Dedifferentiated amniotic fluid mesenchymal stem cell (primary cell): ENCODE results near the gene CSRP1.
A peak's percentile ranks its signal among the peaks of the same experiment; 100 is the strongest.
"Not testable (repeated sequence)": the region's sequence is repeated elsewhere in the genome, so short reads cannot be mapped to it uniquely, and the experiment has no call there.

Source experiments
- DNase-seq: peaks from one replicate; pipeline ENCODE4 v3.0.0-alpha.2; 2016; ENCODE audit errors: extremely low spot score

Gene CSRP1

DNA sequence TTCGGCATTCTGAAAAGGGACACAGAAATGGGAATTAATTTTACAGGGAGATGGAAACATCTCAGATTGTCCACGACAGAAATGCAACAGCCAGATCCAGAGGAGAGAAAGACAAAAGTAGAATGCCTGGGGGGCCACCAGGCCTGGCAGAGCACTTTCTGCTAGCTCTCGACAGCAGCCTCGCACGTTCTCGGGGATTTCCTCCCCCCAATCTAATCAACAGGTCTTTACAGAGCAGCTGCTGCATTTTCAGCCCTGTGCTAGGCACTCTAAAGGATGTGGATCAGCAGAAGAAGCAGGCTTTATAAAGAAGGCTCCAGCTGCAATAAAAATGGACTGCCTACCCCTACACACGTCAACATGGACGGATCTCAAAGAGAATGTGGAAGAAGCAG is 10.6 kb downstream of the CSRP1 start:
- DNase-seq: no peak

DNA sequence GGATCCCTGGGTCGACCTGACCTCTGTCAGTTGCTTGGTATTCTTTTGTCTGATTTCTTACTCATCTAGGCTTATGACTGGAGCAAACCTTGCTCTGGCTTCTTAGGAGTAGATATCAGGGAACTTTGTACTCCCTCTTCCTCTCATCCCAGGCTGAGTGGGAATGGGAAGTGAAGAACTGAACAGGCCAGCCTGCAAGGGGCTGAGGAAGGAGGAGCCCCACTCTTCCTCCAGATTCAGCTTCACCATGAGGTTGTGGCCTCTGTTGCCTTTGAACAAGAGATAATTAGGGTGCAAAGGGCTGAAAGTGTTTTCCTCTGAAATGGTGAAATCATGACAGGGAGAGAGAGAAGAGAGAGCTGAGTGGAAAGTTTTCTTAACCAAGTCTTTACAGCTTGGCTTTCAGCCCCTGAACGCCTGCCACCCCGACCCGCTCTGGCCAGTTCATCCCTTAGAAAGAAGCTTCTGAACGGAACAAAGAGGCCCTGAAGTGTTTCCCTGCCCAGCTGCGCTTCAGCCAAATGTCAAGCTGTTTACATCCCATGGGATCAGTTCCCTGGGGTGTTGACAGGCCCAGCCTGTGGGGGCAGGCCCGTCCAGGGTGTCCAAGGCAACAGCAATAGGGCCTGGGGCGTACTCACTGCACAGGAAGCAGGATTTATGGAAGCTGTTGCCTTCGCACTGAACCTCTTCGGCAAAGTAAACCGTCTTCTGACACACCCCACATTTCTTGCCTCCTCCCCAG is 11.2 kb downstream of the CSRP1 start:
- DNase-seq: no peak

DNA sequence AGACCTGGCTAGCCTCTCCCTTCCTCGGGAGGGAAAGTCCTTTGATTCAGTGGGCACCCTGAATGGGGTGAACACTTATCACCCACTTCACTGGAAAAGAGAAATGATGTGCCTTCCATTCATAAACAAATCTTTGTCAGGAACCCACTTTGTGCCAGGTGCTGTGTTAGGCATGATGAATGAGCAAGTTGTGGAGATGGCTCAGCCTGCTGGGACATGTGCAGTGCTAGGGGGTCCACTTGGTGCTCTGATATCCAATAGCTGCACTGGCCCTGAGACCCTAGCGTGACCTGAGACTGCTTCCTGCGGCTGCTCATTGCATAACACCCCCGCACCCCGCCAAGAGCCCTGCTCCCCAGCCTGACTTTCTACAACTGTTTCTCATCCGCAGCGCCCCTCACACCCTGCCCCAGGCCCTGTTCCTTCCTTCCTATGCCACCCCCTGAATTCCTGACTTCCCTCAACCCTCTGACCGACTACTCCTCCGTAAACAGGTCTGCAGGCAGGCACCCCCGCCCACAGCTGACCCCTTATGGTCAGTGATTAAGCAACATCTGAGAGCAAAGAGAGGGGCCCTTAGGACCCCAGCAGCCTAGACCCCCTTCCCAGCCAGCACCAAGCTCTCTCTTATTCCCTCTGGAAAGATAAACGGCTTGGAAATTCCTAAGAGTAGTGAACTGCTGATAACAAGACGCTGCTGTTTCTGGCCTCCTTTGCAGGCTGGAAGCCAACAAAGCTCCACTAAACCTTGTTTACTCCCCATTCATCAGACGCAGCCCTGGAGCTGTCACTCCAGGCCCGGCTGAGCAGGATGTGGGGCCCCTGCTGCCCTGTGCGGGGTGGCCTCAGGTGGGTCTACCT is 12.9 kb downstream of the CSRP1 start:
- no peak for DNase-seq

DNA sequence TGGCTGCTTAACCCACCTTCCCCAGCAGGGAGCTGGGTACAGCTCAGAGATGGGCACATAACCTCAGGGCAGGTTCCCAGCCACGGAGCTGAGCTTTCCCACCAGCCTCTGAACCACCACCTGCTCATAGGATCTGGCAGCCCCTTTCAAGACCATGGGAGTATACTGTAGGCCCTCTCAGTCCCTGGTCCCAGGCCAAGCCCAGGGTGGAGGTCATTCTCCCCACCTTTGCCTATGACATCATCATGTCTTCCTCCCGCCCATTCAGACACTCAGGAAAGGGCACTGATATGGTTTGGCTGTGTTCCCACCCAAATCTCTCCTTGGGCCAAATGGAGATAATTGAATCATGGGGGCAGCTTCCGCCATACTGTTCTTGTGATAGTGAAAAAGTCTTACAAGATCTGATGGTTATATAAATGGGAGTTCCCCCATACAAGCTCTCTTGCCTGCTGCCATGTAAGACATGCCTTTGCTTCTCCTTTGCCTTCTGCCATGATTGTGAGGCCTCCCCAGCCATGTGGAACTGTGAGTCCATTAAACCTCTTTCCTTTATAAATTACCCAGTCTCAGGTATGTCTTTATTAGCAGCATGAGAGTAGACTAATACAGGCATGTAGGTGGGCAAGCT is 13.8 kb downstream of the CSRP1 start:
- not testable (repeated sequence) for DNase-seq

DNA sequence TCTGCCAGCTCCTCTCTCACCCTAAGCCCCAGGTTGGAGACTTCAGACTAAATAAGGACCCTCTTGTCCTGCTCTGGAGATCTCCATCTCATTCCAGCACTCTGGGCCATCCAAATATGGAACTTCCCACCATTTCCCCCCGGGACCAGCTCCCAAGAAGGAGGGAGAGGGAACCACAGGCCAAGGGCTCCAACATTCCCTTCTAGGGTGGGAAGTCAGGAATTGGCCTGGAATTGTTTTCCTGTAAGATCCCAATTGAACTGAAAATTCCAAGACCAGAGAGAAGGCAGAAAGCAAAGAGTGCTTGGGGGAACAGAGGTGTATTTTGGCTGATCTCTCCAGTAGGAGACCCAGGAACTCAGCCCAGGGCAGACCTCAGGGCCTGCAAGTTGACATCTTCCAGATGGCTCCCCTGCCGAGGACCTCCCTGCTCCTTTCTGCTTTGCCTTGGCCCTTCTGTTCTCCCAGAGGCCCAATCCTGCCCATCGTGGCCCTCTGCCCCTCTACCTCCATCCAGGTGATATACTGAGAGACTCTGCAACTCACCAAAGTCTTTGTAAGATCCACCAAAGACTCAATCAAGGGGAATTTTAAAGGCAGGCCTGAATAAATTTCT is 14.9 kb downstream of the CSRP1 start:
- no peak for DNase-seq

DNA sequence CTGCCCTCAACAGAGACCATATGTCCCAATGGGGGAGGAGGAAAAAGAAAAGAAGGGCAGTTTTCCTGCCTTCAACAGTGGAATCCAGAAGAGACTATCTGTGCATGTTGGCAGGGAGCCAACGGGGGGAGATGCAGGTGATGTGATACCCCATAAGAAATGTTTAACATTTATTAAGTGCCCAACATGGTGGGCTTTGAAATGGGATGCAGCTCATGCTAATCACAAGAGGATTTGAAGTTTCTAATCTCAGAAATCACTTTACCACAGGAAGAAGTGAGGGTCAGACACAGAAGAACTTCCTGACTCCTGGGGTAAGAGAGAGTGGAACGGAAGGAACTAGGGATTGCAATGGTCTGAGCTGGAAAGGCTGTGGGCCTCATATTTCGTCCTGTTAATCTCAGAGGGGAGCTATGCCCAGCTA is 16.2 kb downstream of the CSRP1 start:
- no peak for DNase-seq

DNA sequence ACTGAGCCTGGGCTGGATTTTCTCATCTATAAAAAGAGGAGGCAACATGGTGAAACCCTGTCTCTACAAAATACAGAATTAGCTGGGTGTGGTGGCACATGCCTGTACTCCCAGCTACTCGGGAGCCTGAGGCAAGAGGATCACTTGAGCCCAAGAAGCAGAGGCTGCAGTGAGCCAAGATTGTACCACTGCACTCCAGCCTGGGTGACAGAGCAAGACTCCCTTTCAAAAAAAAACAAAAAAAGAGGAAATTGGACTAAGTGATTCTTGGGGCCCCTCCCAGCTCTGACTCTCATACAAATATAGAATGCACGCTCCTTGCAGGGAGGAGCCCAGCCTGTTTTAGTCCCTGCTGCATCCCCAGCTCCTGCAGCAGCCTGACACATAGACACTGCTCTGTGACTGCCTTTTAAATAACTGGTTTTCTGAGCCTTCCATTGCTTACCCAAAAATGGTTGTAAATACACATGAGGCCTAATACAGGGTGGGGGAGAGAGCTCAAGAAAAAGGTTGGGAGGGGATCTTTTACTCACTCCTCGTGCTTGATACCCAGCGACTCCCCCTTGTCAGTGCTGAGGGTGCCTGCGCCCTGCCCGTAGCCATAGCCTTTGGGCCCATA is 17.2 kb downstream of the CSRP1 start:
- peak; percentile 50 for DNase-seq

DNA sequence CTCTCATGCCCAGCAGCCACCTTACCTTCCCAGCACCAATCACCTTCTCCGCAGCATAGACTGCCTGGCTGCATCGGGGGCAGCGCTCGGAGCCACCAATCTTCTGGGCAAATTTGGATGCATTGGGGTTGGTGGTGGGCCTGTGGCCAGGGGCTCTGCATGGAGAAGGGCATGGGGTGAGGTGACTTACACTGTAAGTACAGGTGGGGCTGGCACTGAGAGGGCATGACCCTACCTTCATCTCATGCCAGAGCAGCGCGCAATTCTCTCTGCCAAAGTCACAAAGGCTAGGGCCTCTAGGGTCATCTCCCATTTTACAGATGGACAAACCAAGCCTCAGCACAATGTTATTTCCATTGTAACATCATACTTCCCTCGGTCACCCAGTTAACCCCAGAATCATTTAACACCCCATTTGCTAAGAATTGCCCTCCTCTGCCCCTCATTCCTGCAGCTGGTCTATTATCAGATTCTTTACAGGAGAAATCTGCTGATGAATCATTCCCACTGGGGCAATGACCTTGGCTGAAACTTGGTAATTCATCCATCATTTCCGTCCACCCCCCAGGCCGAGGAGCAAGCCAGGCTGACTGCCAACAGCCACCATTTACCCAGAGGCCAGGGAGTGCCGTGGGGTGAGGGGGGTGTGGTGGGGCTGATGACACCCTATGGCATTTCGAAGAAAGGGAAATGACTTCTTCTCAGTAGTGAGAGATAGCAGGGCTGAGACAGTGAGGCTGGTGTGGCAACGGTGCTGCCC is 17.9 kb downstream of the CSRP1 start:
- DNase-seq: peak; percentile 87

DNA sequence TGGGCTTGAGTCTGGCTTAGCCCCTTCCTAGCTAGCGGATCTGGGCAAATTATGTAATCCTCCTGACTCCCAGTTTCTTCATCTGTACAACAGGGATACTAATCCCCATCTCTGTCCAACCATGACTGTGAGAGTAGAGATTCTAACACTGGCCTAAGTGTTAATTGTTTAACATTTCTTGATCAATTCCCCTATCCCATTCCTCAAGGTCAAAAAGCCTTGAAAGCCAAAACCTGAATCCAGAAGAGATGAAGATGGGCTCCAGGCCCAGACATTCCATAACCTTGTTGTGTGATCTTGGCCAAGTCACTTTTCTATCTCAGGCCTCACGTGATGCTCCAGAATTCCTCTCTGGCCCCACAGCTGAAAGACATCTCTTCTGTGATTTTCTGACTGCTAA is 19.2 kb downstream of the CSRP1 start:
- no peak for DNase-seq

DNA sequence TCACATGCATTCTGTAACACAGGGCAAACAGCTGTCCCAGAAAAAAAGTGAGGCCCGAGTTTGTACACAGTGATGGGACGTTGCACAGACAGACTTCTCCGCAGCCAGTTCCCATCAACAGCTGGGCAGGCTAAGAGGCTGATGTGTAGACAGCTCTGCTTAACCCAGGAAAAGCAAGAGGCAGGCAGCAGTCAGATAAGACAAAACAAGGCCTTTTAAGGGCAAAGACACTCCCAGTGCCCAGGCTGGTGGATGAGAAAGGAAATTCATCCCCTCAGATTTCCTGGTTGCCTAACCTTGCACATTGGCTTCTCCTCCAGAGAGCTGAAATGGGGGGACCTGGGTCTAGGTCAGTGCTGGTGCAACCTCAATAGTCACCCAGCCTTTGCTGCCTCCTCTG is 20.7 kb downstream of the CSRP1 start:
- DNase-seq: no peak

DNA sequence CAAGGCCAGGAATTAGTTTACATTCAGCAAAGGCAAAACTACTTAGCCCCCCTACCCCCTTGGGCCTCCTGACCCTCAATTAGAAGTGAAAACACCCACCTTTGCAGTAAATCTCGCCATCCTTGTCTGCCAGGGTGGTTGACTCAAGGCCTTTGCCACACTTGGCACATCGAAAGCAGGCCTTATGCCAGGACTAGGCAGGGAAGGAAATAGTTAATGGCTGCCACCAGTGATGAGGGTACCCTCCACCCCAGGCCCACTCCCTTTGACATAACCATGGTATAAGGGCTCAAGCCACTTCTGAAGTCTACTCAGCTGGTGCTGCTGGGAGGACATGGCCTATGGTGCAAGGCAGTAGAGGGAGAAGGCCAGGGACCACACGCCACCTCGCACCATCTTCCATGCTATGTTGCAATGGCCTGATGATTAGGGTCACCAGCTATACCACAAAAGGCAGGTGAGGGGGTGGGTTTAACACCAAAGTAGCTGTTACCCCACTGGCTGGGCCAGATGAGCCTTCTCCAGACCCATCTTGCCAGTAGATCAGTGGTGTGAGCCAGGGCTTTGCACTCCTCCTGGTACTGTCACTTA is 21.6 kb downstream of the CSRP1 start:
- no peak for DNase-seq

DNA sequence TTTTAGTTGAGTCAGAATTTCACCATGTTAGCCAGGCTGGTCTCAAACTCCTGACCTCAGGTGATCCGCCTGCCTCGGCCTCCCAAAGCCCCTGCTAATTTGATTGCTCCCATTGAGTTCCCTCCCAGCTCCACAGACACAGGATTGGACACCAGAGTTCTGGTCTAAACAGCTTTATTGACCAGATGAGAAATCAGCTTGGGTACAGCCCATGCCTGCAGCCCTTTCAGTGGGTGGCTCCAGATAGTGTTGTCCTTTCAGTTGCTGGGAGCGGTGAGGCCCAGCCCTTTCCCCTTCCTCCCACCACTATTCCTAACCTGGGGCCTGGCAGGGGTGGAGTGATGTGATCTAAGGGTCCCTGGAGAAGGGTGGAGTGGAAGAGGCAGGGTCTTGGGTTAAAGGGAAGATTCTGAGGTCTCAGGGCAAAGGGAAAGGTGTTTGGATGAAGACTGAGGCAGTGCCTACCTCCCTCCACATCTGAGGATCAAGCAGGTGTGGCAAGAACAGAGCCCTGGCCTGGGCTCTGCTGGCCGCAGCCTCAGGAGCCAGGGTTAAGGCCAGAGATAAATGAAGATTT is 23.5 kb downstream of the CSRP1 start:
- DNase-seq: no peak

DNA sequence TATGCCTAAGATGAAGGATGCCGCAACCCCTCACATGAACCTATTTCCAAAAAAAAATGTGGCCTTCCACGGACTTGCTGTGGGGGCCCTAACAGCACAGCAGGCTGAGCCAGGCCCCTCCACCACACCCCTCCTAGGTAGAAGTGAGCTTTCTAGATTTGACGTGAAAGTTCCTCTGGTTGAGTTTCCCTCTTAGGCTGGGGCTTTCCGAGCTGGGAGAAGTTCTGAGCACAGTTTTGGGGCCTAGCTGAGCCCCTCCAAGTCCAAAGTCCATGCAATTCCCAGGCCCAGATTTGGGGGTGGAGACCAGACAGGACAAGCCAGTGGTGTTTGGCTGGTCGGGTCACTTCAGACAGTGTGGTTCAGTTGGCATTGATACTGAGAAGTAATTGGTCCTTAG is 24.2 kb downstream of the CSRP1 start:
- DNase-seq: no peak

DNA sequence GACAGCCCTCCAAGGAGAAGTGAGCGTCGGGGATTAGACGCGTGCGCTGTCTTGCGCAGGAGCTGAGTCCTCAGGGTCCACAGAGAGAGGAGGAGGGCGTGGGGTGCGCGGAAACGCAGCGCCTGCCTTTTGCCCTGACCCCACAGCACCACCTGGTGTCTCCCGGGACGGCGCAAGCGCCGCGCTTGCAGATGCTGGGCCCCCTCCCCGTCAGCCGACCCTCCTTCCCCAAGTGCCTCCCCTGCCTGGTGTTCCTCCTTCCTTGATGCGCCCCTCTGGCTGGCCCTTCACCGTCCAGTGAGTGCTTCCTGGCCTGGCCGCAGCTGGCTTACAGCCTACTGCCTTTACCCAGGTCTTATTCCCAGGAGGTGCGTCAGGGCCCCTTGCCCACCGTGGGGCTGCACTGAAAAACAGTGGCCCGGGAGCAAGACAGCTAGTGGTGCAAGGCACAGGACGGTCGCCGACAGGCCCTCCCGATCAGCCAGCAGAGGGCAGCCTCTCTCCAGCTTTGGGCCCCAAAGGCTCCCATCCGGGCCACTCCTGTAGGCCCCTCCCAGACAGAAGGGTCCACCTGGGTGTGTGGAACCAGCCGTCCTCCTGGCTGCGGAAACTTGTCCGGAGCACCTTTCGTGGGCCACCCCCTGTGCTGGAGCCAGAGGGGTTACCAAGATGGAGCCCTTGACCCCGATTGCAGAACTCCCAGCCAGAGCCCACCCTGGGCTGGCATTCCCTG is 25.0 kb downstream of the CSRP1 start:
- DNase-seq: no peak

DNA sequence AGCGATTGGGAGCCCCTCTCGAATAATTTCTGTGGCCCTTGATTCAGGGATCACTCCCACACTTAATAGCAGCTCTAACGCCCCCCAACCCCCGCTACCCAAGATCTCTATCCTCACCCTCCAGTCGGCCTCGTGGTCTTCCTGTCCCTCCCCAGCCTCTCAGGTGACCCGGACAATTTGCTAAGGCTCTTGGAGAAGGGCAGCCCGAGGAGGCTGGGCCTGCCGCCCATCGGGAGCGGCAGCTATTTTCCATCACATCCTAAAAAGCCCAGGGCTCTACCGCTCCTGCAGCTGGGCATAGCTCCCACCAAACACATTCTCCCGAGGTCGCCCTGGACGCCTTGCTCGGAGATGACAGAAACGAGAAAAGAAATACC is 25.9 kb downstream of the CSRP1 start:
- DNase-seq: no peak

DNA sequence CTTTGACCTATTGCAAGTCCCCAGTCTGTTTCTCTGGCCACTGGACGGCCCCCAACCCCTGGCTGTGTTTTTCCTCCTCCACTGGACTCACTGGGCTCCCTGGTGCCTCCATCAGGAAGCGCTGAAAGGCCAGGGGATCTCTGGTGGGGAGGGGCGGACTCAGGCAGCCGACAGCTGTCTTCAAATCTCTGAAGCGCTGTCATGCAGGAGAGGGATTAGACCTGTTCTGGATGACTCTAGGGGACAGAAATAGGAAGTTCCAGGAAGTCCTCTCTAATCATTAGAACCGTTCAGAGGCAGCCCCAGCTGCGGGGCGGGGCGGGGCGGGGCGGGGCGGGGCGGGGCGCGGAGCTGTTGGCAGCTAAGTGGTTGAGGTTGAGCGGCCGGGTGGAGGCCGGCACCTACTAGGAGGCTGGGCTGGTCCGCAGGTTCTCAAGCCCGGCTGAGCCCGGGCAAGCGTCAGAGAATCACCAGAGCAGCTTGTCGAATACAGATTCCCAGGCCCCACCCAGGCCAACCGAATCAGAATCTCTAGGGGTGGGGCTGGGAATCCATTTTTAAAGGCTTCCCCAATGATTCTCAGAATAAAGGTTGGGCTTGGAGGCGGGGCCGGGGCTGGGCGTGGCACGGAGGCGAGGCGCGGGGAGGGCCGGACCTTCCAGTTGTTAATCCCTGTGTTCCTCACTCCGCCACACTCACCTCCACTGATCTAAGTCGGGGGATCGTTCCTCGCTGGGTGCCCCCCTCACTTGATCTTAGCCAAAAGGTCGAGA is 26.5 kb downstream of the CSRP1 start:
- DNase-seq: no peak

DNA sequence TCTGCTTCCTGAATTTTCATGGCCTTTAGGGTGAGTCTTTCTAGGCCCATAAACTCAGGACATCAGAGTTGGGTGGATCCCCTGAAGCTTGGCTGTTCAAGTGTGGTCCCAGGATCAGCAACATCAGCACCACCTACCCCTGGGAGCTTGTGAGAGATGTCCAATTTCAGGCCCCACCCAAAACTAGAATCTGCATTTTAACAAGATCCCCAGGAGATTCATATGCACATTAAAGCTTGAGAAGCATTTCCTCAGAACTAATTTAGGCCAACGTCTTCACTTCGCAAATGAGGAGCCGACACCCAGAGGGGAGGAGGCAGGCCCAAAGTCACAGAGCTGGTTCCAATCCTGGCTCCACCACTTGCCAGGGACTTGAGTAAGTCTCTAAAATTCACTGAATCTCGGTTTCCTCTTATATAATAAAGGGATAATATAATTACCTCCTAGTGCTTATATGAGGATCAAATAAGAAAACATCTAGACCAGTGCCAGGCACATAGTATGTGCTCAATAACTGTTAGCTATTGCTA is 27.7 kb downstream of the CSRP1 start:
- no peak for DNase-seq

DNA sequence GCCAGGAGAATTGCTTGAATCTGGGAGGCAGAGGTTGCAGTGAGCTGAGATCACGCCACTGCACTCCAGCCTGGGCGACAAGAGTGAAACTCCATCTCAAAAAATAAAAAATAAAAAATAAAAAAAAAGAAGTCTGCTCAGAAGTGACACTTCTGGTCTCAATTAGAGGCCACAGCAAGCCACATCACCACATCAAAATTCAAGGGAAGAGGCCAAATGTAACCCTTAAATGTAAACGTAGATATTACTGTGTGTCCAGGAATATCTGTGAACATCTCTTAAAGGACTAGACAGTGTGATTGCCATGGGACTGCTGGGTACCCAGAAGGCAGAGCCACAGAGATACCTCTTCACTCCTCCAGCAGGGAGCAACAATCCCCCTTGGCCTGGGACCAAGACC is 28.3 kb downstream of the CSRP1 start:
- DNase-seq: not testable (repeated sequence)
